Measurements from ENCODE around the gene C1orf216.
A peak's percentile ranks its signal among the peaks of the same experiment; 100 is the strongest.
"Not testable (repeated sequence)": the region's sequence is repeated elsewhere in the genome, so short reads cannot be mapped to it uniquely, and the experiment has no call there.

The C1orf216 gene

GRCh38 chr1:35706846-35707600 lies 11.7 kb downstream of the C1orf216 start:
- no peak for DNase-seq (ENCODE audit: low spot score)

- DNase-seq (ENCODE audit: low spot score) = no peak
Observed at GRCh38 chr1:35702508-35702907, 16.2 kb downstream of the C1orf216 start.

- not testable (repeated sequence) for DNase-seq (ENCODE audit: low spot score)
Observed at GRCh38 chr1:35699152-35699551, 19.5 kb downstream of the C1orf216 start.

- no peak for DNase-seq (ENCODE audit: low spot score)
Observed at GRCh38 chr1:35692317-35692716, 26.4 kb downstream of the C1orf216 start.

GRCh38 chr1:35691571-35692220 lies 27.0 kb downstream of the C1orf216 start:
- no peak for DNase-seq (ENCODE audit: low spot score)

DNA sequence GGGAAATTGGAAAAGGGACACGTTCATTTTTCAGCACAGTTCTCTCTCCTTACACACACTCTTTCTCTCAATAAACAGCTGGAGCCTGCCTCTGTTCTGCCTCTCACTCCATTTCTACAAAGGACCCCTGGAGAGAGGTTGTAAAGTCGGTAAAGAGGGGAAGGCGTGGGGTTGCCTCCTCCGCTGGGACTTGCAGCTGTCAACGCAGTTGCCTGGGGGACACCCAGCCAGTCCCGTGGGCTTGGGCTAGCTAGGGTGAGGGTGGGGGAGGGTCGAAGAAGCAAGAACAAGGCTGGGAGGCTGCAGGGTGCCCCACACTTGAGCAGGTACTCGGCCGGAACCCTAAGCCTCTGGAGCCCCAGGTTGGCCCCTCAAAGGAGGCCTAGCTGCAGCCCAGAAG lies 27.6 kb downstream of the C1orf216 start:
- DNase-seq (ENCODE audit: low spot score) = no peak

DNA sequence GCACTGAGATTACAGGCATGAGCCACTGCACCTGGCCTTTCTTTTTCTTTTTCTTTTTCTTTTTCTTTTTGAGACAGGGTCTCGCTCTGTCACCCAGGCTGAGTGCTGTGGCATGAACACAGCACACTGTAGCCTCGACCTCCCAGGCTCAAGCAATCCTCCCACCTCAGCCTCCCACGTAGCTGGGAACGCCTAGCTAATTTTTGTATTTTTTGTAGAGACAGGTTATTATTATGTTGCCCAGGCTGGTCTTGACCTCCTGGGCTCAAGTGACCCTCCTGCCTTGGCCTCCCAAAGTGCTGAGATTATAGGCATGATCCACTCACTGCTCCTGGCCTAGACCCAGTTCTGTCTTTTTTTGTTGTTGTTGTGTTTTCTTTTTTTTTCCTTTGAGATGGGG lies 28.6 kb downstream of the C1orf216 start:
- DNase-seq (ENCODE audit: low spot score) = not testable (repeated sequence)

- DNase-seq (ENCODE audit: low spot score) = no peak
Observed at GRCh38 chr1:35688161-35688560, 30.5 kb downstream of the C1orf216 start.

DNA sequence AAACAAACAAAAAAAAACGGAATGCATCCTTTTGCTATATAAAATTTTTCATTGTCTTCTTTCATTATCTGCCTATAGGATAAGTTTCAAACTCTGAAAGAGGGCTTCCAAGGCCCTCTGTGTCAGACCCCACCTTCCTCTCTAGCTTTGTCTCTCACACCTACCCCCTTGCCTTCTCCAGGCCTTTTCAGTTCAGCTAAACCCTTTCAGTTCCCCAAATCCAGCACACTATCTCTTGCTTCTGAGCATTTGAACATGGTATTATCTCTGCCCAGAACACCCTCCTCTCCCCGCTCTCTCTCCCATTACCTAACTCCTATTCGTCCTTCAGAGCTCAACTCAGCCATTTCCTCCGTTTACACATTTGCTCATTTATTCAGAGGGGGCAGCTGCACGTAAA lies 35.7 kb downstream of the C1orf216 start:
- no peak for DNase-seq (ENCODE audit: low spot score)

DNA sequence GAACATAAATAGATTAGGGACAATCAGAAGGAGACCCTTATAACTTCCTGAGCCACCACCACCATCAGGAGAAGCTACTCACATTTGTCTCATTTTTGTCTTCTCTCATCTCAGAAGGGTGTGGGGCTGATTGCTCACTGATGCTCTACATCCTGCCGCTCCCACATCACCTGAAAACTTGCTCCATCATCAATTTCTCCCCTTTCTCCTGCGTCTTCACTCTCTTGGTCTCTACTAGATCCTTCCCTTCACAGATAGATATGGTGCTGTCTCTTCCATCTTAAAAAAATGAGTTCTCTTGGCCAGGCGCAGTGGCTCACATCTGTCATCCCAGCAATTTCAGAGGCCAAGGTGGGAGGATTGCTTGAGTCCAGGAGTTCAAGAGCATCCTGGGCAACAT lies 38.4 kb downstream of the C1orf216 start:
- DNase-seq (ENCODE audit: low spot score) = no peak

GRCh38 chr1:35675773-35676172 lies 42.9 kb downstream of the C1orf216 start:
- DNase-seq (ENCODE audit: low spot score) = peak; percentile 69

DNA sequence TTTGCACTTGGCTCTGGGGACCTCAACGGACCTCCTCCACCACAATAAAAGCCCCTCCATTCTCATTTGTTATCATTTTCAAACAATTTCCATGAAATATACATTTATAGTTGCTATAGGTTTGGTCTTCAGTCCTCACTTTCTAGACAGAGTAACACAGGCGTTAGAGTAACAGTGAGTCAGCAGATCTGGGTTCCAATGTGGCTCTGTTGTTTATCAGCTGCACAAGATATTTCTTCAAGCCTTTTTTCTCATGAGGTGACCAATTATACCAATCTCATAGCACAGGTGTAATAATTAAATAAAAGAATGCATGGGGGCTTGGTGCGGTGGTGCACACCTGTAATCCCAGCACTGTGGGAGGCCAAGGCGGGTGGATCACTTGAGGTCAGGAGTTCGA lies 44.6 kb downstream of the C1orf216 start:
- DNase-seq (ENCODE audit: low spot score) = no peak

- DNase-seq (ENCODE audit: low spot score) = no peak
Observed at GRCh38 chr1:35672116-35672515, 46.6 kb downstream of the C1orf216 start.

DNA sequence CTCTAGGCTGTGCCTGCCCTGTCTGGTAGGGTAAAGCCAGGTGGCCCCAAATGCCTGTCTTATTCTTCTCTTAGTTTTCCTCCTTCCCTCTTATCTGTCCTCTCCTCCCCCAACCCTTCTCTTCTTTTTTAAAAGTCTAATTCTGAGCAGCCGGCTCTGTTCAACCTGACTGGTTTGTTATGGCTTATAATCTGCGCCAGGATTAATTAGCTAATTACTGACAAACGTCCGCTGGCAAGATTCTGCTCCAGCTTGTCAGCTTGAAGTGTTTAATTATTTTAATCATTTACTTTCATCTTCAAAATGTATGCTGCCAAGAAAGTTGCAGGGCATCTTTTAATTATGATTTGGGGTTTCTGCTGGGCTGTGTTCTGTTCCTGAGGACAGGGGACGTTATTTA lies 50.2 kb downstream of the C1orf216 start:
- DNase-seq (ENCODE audit: low spot score) = no peak

- DNase-seq (ENCODE audit: low spot score) = no peak
Observed at GRCh38 chr1:35666916-35667315, 51.8 kb downstream of the C1orf216 start.

DNA sequence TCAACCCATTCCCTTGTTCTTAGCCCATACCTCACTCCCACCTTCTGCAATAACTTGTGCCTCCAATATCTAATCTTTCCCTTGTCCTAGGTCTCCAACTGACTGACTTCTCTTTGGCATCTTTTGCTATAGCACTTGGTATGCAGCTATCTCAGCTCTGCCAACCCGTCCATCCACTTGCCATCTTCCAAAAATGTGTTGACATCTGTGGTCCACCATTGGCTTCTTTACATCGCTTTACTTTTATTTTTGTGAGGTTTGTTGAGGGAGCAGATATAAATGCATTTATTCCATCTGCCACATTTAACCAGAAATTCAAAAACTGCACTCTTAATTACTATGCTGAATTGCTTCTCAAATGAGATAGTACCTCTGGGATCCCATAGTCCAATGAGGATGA lies 52.5 kb downstream of the C1orf216 start:
- no peak for DNase-seq (ENCODE audit: low spot score)

All from kidney tubule cell (primary cell).